Activated T-cell treated with anti-CD3 and anti-CD28 coated beads for 4 hours (primary cell): Measurements from ENCODE around the gene INPP5A.

Source experiments
- DNase-seq: peaks from one replicate; pipeline ENCODE4 v3.0.0-alpha.2; 2020

Gene INPP5A

DNA sequence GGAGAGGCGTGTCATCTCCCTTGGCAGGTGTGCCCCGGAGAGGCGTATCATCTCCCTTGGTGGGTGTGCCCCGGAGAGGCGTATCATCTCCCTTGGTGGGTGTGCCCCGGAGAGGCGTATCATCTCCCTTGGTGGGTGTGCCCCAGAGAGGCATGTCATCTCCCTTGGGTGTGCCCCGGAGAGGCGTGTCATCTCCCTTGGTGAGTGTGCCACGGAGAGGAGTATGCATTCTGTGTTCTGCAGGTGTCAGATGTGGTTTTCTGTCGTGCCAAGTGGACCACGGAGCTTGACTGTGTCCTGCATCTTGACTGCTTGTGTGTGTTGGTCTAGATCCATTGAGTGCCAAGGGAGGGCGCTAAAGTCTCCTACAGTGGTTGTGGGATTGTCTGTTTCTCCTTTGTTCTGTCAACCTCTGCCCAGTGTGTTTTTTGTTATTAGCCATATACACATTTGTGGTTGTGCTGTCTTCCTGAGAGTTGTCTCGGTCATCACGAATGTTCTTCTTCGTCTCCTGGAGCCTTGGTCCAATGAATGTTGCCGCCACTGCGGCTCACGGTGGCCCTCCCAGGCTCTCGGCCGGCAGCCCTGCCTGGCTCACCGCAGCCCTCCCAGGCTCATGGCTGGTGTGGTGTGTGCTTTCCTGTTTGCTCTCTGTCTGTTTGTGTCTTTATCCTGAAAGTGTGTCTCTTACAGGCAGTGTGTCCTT, 96.8 kb downstream of the INPP5A start:
- no peak for DNase-seq

DNA sequence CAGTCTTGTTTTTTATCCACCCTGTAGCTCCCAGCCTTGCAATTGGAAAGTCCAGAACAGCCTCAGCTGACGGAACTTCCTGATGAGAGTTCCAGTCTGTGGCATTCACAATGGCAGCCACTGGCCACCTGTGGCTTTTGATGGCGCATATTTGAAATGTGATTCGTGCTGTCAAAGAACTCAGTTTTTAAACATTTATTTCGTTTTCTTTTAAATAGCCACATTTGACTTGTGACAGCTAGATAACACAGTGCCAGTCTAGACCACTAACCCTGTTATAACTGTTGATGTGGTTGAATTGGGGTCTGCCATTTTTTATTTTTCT, 97.3 kb downstream of the INPP5A start:
- DNase-seq: no peak

DNA sequence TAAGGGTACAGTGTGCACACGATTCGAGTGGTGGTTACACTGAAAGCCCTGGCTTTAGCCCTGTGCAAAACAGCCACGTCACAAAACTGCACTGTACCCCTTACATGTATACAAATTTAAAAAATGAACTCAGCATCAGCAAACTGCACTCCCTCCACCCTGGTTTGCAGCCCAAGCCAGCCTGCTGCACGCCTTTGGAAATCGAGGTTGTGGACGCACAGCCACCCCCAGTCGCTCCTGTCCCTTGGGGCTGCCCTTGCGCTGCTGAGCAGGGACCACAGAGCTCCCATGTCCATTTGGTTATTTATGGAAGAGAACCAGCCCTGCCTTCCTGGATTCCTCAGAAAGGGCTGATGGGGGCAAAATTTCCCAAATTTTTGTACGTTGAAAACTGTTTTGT, 98.8 kb downstream of the INPP5A start:
- DNase-seq: no peak

DNA sequence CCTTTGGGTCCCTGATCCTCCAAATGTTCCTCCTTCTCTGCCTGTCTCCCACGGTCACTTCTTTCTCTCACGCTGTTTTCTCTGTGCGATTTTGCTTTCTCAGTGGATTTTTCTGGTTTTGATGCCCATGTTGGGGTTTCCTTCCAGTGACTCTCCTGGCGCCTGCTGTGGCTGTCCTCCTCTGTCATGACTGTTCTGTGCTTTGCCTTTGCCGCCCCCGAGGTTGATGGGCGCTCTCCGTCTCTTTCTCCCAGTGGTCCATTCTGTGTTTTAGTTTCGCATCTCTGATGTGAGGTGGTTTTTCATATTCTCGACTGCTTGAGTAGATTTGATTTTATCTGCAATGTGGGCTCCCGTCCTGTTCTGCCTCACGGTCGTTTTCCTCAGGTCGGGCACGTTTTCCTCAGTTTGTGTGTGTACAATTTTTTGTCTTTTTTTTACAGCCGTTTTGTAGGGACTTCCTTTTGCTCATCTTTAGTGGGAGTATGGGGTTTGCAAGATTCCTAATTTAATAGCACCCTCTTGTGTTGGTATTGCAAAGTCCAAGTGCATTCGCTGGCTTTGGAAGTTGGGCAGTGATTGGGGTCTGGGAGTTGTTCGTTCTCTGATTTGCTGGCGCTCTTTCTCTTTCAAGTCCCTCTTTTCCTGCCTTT, 100.0 kb downstream of the INPP5A start:
- DNase-seq: no peak

DNA sequence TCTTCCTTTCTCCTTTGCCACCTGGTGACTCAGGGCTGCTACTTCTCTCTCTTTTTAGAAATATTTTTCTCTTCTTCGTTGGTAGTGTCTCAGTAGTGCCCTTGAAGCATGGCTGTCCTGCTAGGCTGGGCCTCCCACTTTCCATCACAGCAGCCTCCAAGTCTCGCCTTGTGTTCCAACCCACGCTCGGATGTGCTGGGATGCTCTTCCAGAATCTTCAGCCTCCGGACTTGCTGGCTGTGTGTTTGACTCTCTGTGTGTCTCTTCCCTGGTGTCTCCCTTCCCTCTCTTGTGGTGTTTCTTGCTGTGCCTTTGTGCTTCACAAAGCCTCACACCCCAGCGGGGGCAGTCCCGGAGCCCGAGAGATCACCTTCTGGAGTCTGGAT, 100.5 kb downstream of the INPP5A start:
- no peak for DNase-seq

DNA sequence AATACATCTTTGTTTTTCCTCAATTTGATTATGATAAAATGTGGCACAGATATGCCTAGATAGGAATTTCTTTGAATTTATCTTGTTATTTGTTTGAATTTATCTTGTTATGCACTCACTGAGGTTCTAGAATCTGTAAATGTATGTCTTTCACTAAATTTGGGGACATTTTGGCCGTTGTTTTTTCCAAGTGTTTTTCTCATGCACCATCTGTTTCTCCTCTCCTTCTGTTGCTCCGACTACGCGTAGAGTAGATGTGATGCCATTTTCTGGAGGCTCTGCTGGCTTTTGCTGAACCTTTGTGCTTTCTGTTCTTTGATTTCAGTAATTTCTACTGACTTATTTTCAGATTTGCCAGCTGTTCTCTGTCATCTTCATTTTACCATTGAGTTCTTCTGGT, 101.9 kb downstream of the INPP5A start:
- DNase-seq: no peak

DNA sequence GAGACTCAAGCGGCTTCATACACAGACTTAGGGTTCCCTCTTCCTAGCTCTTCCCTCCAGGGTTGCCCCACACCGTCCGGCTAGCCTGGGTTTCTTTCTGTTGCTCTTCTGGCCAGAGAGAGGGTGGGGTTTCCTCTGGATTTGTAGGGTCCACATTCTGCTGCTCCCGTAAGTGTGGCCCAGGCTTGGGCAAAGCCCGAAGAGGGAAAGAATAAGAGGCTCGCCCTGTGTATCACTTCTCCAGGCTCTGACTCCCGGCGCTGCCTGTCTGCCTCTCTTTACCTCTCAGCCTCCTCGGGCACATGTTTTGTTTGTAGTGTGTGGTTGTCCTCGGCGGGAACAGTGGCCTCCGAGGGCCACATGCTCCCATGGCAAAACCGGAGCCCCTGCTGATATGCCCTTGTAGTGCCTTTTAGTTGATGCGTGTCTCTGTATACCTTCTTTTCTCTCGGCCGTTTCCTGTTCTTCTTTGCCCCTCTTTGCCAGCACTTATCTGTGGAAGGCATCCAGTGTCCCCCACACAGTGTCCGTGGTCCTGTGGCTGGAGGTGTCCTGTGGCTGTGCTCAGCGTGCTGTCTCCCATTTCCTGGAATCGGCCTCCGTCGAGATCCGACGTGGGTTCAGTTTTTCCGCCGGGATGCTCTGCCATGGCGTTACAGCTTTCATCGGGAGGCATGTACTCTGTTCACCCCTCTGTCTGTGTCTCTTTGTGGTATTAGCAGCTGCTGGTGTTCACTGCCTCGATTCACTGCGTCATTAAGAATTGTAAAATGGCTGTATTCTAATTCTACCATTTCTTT, 102.9 kb downstream of the INPP5A start:
- DNase-seq: no peak

DNA sequence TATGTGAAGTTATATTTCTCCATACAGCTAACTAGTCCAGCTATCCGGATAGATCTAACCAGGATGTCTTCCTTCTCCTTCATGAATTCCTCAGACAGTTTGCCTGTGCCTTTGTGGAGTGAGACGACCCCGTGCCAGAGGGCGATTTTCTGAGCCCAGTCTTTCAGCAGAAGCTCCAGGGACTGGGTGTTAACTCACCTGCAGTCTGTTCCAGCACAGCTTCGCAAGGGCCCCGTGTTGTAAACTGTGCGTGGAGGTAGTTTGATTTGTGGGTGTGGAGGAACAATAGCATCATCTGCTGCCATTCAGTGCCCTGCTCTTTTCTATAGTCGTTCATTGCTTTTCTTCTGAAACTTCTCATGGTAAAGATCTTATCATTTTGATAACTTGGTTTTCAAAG, 103.8 kb downstream of the INPP5A start:
- no peak for DNase-seq

DNA sequence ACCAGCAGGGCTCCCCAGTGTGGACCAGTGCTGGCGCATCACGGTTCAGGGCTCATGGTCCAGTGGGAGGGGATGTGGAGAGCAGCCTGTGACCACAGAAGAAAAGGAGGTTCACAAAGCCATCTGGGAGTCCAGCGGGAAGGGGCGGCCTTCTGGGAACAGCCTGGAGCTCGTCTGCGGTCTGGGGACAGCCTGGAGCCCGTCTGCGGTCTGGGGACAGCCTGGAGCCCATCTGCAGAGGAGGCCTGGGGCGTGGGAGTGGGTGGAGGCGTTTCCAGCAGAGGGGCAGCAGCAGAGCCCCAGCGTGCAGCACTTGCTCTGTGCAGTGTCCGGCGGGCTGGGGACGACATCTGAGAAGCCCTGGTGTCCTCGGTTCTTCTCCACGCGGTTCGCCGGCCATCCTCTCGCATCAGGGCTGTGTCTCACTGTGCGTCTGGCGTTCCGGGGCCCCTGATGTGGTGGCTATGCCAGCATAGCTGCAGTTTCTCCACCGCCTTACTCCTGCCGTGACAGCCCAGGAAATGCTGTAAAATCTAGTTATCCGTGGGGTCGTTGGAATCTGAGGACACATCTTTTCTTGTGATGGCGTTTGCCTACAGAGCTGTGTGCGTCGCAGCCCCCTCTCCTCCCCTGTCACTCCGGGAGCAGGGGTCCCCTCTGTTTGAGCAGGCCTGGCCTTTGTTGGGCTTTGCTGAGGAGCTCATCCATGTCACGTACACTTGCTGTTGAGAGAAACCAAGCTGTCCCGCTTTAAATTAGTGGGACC, 104.6 kb downstream of the INPP5A start:
- DNase-seq: no peak

DNA sequence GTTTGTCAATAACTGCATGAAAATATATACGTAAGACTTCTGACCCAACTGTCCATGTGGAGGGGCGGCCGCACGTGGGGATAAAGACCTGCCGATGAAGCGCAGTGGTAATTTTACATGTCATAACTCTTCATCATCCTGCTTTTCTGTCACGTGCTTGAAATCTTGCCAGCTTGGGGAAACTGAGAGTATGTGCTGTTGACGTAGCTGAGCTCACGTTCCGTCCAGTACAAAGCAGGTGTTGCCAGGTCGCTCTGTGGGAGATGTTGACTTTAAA, 105.1 kb downstream of the INPP5A start:
- DNase-seq: no peak

DNA sequence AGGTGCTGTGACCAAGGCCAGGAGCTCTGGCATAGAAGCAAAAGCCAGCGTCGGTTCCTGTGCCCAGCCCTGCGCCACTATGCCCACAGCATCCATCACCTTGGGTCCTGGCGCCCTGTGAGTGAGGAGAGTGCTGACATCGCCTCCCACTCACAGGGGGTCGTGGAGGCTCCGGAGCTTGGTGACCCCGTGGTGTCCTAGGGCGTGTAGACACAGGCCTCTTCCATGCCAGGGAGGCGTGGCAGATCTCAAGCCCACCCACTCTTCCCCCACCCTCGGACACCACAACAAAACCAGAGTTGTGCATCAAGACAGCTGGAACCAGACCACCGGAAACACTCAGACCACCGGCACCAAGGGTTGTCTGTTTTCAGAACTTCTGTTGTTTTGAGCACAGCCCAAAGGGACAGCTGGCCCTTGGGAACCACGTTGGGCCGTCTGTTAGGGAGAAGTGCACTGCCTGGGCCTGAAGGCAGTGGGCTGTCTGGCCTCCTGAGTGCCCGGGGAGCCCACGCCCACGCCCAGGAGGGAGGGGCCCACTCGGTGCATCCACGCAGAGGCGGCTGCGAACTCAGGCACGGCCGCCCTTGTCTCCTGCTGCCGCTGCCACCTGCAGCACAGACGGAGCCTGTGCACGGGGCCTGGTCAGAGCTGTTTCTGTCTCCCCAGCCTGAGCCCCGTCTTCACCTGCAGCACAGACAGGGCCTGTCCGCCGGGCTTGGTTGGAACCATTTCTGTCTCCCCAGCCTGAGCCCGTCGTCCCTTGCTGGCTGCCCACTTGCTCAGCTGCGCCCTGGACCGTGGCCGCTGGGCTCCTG, 106.3 kb downstream of the INPP5A start:
- no peak for DNase-seq

DNA sequence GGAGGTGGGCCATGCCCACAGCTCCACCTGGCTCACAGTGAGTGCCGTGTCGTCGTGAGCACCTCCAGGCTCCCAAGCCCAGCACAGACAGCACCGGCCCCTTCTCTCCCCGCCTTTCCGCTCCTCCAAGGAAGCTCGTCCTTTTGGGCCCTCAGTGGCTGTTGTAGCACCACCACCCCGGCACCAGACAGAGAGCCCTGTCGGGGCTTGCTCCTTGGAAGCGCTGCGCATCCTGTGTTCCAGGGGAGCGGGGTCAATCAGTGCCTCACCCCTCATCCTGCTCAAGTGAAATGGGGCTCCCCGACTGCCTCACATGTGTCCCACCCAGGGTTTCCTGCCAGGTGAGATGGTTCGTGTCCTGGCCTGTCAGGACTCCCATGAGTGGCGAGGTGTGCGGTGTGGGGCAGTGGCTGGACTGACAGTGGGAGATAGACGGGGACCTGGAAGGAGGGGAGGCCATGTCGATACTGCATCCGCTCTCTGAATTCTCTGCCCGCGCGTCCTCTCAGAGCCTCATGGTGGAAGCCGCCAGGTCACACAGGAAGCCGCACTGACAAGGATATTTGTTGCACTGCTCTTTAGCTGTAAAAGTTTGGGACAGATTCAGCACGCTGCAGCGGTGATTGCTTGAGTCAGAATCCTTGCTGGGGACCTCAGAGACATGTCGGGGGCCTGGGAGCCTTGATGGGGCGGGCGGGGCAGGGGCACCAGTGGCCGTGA, 107.1 kb downstream of the INPP5A start:
- no peak for DNase-seq

DNA sequence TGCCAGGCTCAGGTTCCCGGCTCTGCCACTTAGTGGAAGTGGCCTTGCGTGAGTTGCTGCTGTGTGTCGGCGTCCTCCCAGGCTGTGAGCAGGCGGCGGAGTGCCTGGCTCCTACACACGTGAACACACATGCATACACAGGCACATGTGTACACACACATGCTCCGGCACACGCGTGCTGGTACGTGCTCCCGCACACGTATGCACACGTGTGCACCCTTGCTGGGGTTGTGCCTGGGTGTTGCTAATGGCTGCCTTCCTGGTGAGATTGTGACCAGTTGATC, 107.6 kb downstream of the INPP5A start:
- no peak for DNase-seq

DNA sequence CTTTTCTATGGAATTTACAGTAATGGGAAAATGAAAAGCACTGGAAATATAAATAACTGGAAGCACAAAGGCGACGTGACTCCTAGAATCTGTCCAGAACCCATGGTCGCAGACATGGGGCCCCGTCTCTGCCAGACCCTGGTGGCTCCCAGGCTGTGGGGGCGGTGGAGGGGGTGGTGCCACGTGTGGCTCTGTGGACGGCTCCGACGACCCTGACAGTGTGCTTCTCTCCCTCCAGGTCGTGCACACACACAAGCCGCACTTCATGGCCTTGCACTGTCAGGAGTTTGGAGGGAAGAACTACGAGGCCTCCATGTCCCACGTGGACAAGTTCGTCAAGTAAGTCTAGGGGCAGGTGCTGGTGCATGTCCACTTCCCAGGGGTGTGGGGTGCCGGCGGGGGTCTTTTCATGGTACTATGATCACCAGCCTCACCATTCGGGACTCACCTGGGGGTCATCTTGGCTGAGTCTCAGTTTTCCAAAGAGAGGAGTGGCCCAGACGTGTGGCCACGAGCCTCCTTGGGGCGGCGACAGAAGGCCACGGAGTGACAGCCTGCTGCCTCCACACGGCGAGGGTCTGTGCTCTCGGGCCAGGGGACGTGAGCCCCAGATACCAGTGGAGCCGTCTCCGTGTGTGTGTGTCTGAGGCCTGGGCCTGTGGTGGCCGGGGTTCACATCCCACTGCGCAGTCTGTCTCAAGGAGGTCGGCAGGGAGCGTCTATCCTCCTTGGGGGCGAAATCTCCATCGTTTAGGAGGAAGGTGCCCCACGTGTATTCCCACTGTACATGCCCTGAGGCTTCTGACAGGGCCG, 108.2 kb downstream of the INPP5A start:
- no peak for DNase-seq

DNA sequence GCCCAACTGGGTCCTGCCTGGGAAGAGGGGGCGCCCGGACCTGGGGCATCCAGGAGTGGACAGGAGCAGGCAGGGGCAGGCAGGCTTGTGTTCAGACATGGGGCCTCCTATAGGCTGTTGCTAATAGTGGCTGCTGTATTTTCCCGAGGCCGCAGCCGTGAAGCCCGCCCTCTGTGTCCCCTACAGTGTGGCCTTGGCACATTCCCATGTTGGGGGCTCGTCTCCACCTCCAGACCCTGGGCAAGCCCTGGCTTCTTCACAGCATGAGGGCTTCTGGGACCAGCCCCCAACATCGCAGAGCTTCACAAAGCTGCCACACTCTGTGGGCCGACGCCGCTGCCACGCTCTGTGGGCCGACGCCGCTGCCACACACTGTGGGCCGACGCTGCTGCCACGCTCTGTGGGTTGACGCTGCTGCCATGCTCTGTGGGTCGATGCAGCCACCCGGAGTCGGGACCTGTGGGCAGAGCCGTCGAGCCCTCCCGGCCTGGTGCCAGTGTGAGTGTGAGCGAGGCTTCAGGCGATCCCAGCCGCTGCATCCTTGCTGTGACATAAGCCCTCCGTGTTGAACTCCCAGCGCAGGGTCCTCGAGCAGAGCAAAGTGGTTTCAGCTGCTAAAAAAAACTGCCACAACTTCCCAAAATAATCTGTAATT, 109.0 kb downstream of the INPP5A start:
- DNase-seq: no peak

DNA sequence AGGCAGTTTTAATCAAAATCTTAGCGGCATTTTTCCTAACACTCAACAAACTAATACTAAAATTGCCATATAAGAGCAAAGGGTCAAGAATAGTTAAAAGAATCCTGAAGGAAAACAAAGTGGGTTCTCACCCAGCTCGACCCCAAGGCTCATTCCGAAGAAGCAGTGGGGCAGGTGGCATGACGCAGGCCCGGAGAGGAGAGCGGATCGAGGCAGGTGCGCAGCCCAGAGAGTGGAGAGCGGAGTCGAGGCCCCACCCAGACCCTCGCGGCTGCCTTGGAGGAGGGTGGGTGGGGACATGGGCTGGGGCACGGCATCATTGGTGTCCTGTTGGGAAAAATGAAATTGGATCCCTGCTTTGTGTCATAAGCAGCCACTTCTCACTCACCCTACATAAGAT, 109.8 kb downstream of the INPP5A start:
- DNase-seq: no peak

DNA sequence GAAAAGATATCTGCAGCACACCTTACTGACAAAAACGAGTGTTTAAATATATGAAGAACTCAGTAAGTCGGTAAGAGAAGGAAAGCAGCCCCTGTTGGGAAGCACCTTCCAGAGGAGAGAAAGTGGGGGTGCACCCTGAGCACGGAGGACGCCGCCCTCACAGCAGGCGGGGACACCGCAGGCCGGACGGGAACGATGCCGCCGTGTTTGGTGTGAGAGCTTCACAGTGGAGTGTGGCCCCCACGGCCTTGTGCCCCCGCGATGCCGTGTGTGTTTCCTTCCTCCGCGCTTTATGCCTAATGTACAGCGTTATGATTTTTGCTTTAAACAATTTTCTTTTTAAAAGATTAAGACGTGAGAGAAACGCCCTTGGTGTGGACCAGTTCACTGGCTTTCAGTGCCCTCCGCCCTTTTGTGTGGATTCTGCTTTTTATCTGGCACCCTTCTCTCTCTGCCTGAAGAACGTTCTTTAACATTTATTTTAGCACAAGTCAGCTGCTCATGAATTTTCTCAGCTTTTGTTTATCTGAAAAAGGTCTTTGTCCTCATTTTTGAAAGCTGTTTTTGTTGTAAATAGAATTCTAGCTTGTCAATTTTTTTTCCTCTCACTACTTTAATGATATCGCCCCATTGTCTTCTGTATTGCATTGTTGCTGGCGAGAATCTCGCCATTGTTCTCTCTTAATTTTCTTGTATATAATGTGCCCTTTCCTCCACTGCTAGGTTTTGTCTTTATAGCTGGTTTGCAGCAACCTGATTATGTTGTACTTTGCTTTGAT, 110.7 kb downstream of the INPP5A start:
- no peak for DNase-seq

DNA sequence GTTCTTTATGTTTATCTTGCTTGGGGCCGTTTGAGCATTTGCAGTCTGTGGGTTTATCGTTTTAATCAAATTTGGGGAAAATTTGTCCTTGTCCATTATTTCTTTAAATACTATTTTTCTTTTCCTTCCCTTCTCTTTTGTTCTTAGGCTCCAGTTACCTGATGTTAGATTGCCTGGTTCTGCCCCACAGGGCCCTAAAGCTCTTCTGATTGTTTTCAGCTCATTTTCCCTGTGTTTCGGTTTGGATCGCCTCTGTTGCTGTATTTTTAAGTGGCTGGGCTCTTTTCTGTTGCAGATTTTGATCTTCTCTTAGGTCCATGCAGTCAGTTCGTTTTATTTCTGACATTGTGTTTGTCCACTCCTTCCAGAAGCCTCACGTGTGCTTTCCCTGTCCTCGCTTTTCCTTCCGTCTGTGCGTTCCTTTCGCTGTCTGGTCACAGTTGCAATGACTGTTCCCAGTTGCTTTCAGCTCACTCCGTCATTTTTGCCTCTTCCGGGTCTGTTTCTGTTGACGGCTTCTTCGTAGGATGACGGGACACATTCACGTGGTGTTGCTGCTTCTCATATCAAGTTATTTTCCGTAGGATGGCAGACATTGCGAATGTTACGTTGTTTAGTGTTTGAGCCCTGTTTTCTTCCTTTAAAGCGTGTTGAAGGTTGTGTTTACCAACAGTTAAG, 111.4 kb downstream of the INPP5A start:
- DNase-seq: no peak

DNA sequence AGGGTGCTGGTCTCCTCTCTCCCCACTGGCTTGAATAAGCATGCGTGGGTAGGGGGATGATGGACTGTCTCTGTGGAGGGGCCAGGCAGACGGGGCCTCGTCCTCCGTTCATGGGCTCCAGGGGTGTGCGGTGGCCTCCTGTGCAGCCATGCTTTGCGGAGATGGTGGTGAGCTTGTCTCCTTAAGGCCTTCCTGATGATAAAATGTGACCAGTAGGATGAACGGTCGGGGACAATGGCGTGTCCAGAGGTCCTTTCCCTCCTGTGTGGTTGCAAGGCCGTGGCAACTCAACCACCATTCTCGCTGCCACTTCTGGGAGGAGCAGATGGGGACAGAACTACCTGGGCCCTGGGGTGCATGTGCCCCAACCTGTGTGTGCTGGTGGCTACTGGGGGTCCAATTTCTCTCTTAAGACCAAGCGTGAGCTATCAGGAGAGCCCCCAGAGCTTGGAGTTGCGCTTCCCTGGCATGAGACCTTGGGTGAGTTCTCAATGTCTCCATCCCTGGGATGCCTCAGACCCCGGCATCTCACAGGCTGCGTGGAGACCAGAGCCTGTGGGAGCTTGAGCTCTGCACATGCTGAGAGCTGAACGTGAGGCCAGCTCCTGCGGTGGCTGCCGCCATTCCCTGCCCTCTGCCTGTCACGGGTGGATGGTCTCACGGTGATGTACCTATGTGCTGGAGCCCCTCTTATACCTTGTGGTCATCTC, 112.2 kb downstream of the INPP5A start:
- DNase-seq: no peak
